GM23338 (cell line): Measurements from ENCODE around the gene EPHB6. TPM values are rescaled to one million over a fixed set of nuclear protein-coding genes. Genes with fewer than 3 reads are reported as not detected.
A peak's percentile ranks its signal among the peaks of the same experiment; 100 is the strongest.

ENCODE experiments used
- ATAC-seq: fragments of 200-7000 bp; cut with Tn5 transposase; 3 replicates; pipeline ENCODE4 v1.9.1; 2020
- DNase-seq: peaks from one replicate; pipeline ENCODE4 v3.0.0-alpha.2; 2015; ENCODE audit warnings: low spot score
- H2AFZ ChIP-seq: fragments of 200-600 bp; sonication (generic); 2 replicates; pipeline ENCODE4 v1.8.0; 2016; ENCODE audit warnings: antibody characterized with exemption, mild to moderate bottlenecking, moderate library complexity
- H3F3A ChIP-seq: fragments of 200-600 bp; sonication (generic); replicated peaks from 2 replicates; pipeline ENCODE4 v1.8.0; 2017; ENCODE audit warnings: antibody characterized with exemption, mixed run types, low read depth
- H3K27ac ChIP-seq: fragments of 200-600 bp; sonication (generic); 2 replicates; pipeline ENCODE4 v1.6.1; 2016; ENCODE audit warnings: low read depth
- H3K27me3 ChIP-seq: fragments of 200-600 bp; sonication (generic); 2 replicates; pipeline ENCODE4 v1.8.0; 2016; ENCODE audit warnings: mild to moderate bottlenecking, mixed run types, moderate library complexity; ENCODE audit not compliant: insufficient read depth
- H3K36me3 ChIP-seq: fragments of 200-600 bp; sonication (generic); 2 replicates; pipeline ENCODE4 v1.8.0; 2016; ENCODE audit warnings: mild to moderate bottlenecking; ENCODE audit not compliant: insufficient read depth
- H3K4me1 ChIP-seq: fragments of 200-600 bp; sonication (generic); 2 replicates; pipeline ENCODE4 v1.8.0; 2016; ENCODE audit warnings: mild to moderate bottlenecking, moderate library complexity; ENCODE audit not compliant: insufficient read depth
- H3K4me2 ChIP-seq: fragments of 200-600 bp; sonication (generic); 2 replicates; pipeline ENCODE4 v1.7.1; 2017; ENCODE audit warnings: mixed run types
- H3K4me3 ChIP-seq: fragments of 200-600 bp; sonication (generic); 2 replicates; pipeline ENCODE4 v1.6.1; 2016; ENCODE audit warnings: mixed run types
- H3K79me2 ChIP-seq: fragments of 200-600 bp; sonication (generic); replicated peaks from 2 replicates; pipeline ENCODE4 v1.8.0; 2017; ENCODE audit warnings: mild to moderate bottlenecking; ENCODE audit not compliant: insufficient read depth
- H3K9me2 ChIP-seq: fragments of 200-600 bp; sonication (generic); 2 replicates; pipeline ENCODE4 v1.8.0; 2017; ENCODE audit not compliant: insufficient read depth
- H4K20me1 ChIP-seq: fragments of 200-600 bp; sonication (generic); replicated peaks from 2 replicates; pipeline ENCODE4 v1.8.0; 2017; ENCODE audit warnings: mild to moderate bottlenecking; ENCODE audit not compliant: insufficient read depth
- H3K27ac Mint-ChIP-seq: 2 replicates; pipeline ENCODE4 v1.8.0; 2020; ENCODE audit warnings: inconsistent platforms, mild to moderate bottlenecking, moderate library complexity, mixed read lengths
- H3K27me3 Mint-ChIP-seq: 3 replicates; pipeline ENCODE4 v1.8.0; 2022; ENCODE audit warnings: low read depth, mild to moderate bottlenecking, moderate library complexity, mixed read lengths, inconsistent platforms; ENCODE audit not compliant: insufficient read depth, poor library complexity
- H3K36me3 Mint-ChIP-seq: 3 replicates; pipeline ENCODE4 v1.8.0; 2021; ENCODE audit warnings: low read depth, mild to moderate bottlenecking, inconsistent platforms, moderate library complexity, mixed read lengths
- H3K4me1 Mint-ChIP-seq: 3 replicates; pipeline ENCODE4 v1.8.0; 2020; ENCODE audit warnings: mild to moderate bottlenecking, inconsistent platforms, mixed read lengths
- H3K4me3 Mint-ChIP-seq: 3 replicates; pipeline ENCODE4 v1.8.0; 2021; ENCODE audit warnings: moderate library complexity, mild to moderate bottlenecking, inconsistent platforms, mixed read lengths
- H3K9me3 Mint-ChIP-seq: 3 replicates; pipeline ENCODE4 v1.8.0; 2020; ENCODE audit warnings: moderate library complexity, mild to moderate bottlenecking, inconsistent platforms, mixed read lengths
- CREB1 ChIP-seq: fragments of 250-450 bp; sonication (Bioruptor Pico); IDR thresholded peaks from 2 replicates; pipeline ENCODE4 v1.5.0; 2020; ENCODE audit warnings: low read depth, mild to moderate bottlenecking, moderate library complexity
- EZH2 ChIP-seq: fragments of 200-600 bp; sonication (generic); IDR thresholded peaks from one replicate; pipeline ENCODE4 v1.8.0; 2017; ENCODE audit warnings: antibody characterized with exemption, mild to moderate bottlenecking, low read depth; ENCODE audit not compliant: unreplicated experiment
- EZH2phosphoT487 ChIP-seq: fragments of 200-600 bp; sonication (generic); IDR thresholded peaks from one replicate; pipeline ENCODE4 v1.8.1; 2018; ENCODE audit warnings: antibody characterized with exemption; ENCODE audit not compliant: unreplicated experiment
- JUNB ChIP-seq: IDR thresholded peaks from one replicate; pipeline ENCODE4 v1.6.1; 2016; ENCODE audit warnings: antibody characterized with exemption; ENCODE audit not compliant: unreplicated experiment
- NANOG ChIP-seq: IDR thresholded peaks from 2 replicates; pipeline ENCODE4 v1.6.1; 2016; ENCODE audit warnings: antibody characterized with exemption, borderline replicate concordance
- POLR2AphosphoS5 ChIP-seq: IDR thresholded peaks from 2 replicates; pipeline ENCODE4 v1.6.1; 2016; ENCODE audit warnings: antibody characterized with exemption, low read depth
- STAT1 ChIP-seq: IDR thresholded peaks from one replicate; pipeline ENCODE4 v1.6.1; 2016; ENCODE audit warnings: antibody characterized with exemption; ENCODE audit not compliant: unreplicated experiment
- ZNF114 ChIP-seq: fragments of 250-450 bp; sonication (Bioruptor Pico); IDR thresholded peaks from 2 replicates; pipeline ENCODE4 v1.5.0; 2020; ENCODE audit warnings: mild to moderate bottlenecking, moderate library complexity
- ZNF331 ChIP-seq: fragments of 250-450 bp; sonication (Bioruptor Pico); IDR thresholded peaks from 2 replicates; pipeline ENCODE4 v1.5.0; 2020; ENCODE audit warnings: low read depth, mild to moderate bottlenecking, moderate library complexity
- ZNF462 ChIP-seq: fragments of 250-450 bp; sonication (Bioruptor Pico); IDR thresholded peaks from 2 replicates; pipeline ENCODE4 v1.5.0; 2020; ENCODE audit warnings: mild to moderate bottlenecking, moderate library complexity
- polyA plus RNA-seq: library from polyadenylated mRNA; unstranded; fragments of >200 nt; fragmentation: Nextera tagmentation; extraction: Ambion mirVana; gene quantifications from 2 replicates; pipeline ENCODE4 v1.2.1, GENCODE V29; 2016
- total RNA-seq: library from RNA; depleted of rRNA; stranded (reverse); fragments of >200 nt; shearing (Covaris generic); gene quantifications from 2 replicates; pipeline ENCODE4 v1.2.3, GENCODE V29; 2014
- TF ChIP-seq, protein P1 (sequence below): IDR thresholded peaks from 2 replicates; pipeline ENCODE4 v1.6.1; 2016; ENCODE audit warnings: antibody characterized with exemption
- TF ChIP-seq, protein P2 (sequence below): IDR thresholded peaks from one replicate; pipeline ENCODE4 v1.6.1; 2018; ENCODE audit warnings: antibody characterized with exemption; ENCODE audit not compliant: unreplicated experiment
- TF ChIP-seq, protein P3 (sequence below), 2 experiments: fragments of 200-600 bp in 1 of 2; sonication (generic) in 1 of 2; conservative IDR thresholded peaks; 2 replicates each; pipeline versions ENCODE4 v1.5.1 to v1.6.1; 2016 to 2017; ENCODE audit warnings: antibody characterized with exemption in 2 of 2, low read depth in 2 of 2, mild to moderate bottlenecking in 2 of 2, moderate library complexity in 1 of 2

Gene EPHB6
- total and polyA plus RNA-seq, 2 experiments from 2014 or later, result 20.8 to 27.5 TPM

- no peak overlapping the region for H3K27ac ChIP-seq
- H3K27ac Mint-ChIP-seq, result no peak overlapping the region
- no peak overlapping the region; the same call in 1 of the 2 replicates for H2AFZ ChIP-seq
- H3F3A ChIP-seq, result no peaks in the 10 kb centered on the region
- TF ChIP-seq ZNF114 (CRISPR knock-in tag) (no peak), EZH2phosphoT487 (no peak), STAT1 (no peak), JUNB (no peak), EZH2 (no peak), ZNF331 (CRISPR knock-in tag) (no peak), NANOG (no peak), ZNF462 (CRISPR knock-in tag) (no peak), CREB1 (CRISPR knock-in tag) (no peak), POLR2AphosphoS5 (no peak)
- TF ChIP-seq, protein P1, sequence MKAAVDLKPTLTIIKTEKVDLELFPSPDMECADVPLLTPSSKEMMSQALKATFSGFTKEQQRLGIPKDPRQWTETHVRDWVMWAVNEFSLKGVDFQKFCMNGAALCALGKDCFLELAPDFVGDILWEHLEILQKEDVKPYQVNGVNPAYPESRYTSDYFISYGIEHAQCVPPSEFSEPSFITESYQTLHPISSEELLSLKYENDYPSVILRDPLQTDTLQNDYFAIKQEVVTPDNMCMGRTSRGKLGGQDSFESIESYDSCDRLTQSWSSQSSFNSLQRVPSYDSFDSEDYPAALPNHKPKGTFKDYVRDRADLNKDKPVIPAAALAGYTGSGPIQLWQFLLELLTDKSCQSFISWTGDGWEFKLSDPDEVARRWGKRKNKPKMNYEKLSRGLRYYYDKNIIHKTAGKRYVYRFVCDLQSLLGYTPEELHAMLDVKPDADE, result no peak
- TF ChIP-seq, protein P2, sequence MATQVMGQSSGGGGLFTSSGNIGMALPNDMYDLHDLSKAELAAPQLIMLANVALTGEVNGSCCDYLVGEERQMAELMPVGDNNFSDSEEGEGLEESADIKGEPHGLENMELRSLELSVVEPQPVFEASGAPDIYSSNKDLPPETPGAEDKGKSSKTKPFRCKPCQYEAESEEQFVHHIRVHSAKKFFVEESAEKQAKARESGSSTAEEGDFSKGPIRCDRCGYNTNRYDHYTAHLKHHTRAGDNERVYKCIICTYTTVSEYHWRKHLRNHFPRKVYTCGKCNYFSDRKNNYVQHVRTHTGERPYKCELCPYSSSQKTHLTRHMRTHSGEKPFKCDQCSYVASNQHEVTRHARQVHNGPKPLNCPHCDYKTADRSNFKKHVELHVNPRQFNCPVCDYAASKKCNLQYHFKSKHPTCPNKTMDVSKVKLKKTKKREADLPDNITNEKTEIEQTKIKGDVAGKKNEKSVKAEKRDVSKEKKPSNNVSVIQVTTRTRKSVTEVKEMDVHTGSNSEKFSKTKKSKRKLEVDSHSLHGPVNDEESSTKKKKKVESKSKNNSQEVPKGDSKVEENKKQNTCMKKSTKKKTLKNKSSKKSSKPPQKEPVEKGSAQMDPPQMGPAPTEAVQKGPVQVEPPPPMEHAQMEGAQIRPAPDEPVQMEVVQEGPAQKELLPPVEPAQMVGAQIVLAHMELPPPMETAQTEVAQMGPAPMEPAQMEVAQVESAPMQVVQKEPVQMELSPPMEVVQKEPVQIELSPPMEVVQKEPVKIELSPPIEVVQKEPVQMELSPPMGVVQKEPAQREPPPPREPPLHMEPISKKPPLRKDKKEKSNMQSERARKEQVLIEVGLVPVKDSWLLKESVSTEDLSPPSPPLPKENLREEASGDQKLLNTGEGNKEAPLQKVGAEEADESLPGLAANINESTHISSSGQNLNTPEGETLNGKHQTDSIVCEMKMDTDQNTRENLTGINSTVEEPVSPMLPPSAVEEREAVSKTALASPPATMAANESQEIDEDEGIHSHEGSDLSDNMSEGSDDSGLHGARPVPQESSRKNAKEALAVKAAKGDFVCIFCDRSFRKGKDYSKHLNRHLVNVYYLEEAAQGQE, result no peak
- TF ChIP-seq, protein P3, sequence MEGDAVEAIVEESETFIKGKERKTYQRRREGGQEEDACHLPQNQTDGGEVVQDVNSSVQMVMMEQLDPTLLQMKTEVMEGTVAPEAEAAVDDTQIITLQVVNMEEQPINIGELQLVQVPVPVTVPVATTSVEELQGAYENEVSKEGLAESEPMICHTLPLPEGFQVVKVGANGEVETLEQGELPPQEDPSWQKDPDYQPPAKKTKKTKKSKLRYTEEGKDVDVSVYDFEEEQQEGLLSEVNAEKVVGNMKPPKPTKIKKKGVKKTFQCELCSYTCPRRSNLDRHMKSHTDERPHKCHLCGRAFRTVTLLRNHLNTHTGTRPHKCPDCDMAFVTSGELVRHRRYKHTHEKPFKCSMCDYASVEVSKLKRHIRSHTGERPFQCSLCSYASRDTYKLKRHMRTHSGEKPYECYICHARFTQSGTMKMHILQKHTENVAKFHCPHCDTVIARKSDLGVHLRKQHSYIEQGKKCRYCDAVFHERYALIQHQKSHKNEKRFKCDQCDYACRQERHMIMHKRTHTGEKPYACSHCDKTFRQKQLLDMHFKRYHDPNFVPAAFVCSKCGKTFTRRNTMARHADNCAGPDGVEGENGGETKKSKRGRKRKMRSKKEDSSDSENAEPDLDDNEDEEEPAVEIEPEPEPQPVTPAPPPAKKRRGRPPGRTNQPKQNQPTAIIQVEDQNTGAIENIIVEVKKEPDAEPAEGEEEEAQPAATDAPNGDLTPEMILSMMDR (conservative IDR thresholded peaks at IDR 0.05; ENCODE audit: low read depth in 2 of 2), result no peak
- H3K4me2 ChIP-seq, result no peak overlapping the region
- H3K36me3 Mint-ChIP-seq, result peaks cover 5% of the 10 kb centered on the region; the same call in 2 of the 3 replicates
- H3K79me2 ChIP-seq, result no peaks in the 10 kb centered on the region
- H3K27me3 ChIP-seq, result no peaks in the 10 kb centered on the region
- H4K20me1 ChIP-seq, result no peaks in the 10 kb centered on the region
- ATAC-seq, result peak; percentile 56
- 0 out of 2 replicates have a peak, but pooled peaks cover 15% of the 10 kb centered on the region for H3K36me3 ChIP-seq
- H3K9me3 Mint-ChIP-seq, result peaks cover 28% of the 10 kb centered on the region
- H3K27me3 Mint-ChIP-seq, result peaks cover 4% of the 10 kb centered on the region
- H3K4me3 ChIP-seq, result no peak overlapping the region
- H3K4me3 Mint-ChIP-seq, result no peak overlapping the region
- no peak for DNase-seq
- no peaks in the 10 kb centered on the region for H3K9me2 ChIP-seq
- H3K4me1 ChIP-seq, result no peaks in the 10 kb centered on the region
- H3K4me1 Mint-ChIP-seq, result peaks cover 9% of the 10 kb centered on the region
These were observed 46.8 kb downstream of the EPHB6 start for GRCh38 chr7:142901426-142902259.
